Muscle of leg (tissue), 11 donors: ENCODE measurements around the gene MAPKAPK2. TPM values are rescaled to one million over a fixed set of nuclear protein-coding genes. Genes with fewer than 3 reads are reported as not detected.
A peak's percentile ranks its signal among the peaks of the same experiment; 100 is the strongest.

ENCODE experiments used
- DNase-seq: peaks from one replicate; pipeline ENCODE4 v3.0.0; 2013
- H3K27ac ChIP-seq: one replicate; pipeline ENCODE4 v1.5.1; 2013; ENCODE audit warnings: mild to moderate bottlenecking, low read length, control low read depth
- H3K27me3 ChIP-seq: one replicate; pipeline ENCODE4 v1.6.1; 2013; ENCODE audit warnings: low read length; ENCODE audit not compliant: control insufficient read depth, insufficient read depth
- H3K36me3 ChIP-seq: one replicate; pipeline ENCODE4 v1.6.1; 2013; ENCODE audit warnings: low read length; ENCODE audit not compliant: control insufficient read depth, insufficient read depth
- H3K4me1 ChIP-seq: one replicate; pipeline ENCODE4 v1.6.1; 2013; ENCODE audit warnings: low read length; ENCODE audit not compliant: control insufficient read depth, insufficient read depth
- H3K4me3 ChIP-seq: one replicate; pipeline ENCODE4 v1.5.1; 2013; ENCODE audit warnings: low read length, control low read depth
- H3K9me3 ChIP-seq: replicated peaks from 2 replicates; pipeline ENCODE4 v1.6.1; 2013; ENCODE audit warnings: low read depth, low read length; ENCODE audit not compliant: control insufficient read depth
- WGBS: methylation state at CpG from one replicate; pipeline ENCODE4 v1.1.5; 2013; ENCODE audit warnings: missing lambda C conversion rate; ENCODE audit not compliant: insufficient coverage; 5-methylcytosine and 5-hydroxymethylcytosine counted together
- polyA plus RNA-seq, 8 donors: library from polyadenylated mRNA; unstranded; fragments of 120-200 nt; gene quantifications; one replicate each; pipeline versions ENCODE4 v1.2.1 to v1.2.3, GENCODE V29; 2013; ENCODE audit warnings: inconsistent platforms in 1 of 8, low replicate concordance in 1 of 8; ENCODE audit not compliant: insufficient read length in 8 of 8, insufficient read depth in 1 of 8
- total RNA-seq: library from RNA; stranded (reverse); fragments of 120-200 nt; gene quantifications from one replicate; pipeline ENCODE4 v1.2.4, GENCODE V29; 2013

The MAPKAPK2 gene
- total and polyA plus RNA-seq, 9 donors = 39.7 to 76.6 (median 70.0) TPM

GRCh38 chr1:206647224-206647623, 37.5 kb upstream of the MAPKAPK2 start:
- Histone ChIP-seq H3K36me3 (peaks cover 14% of the 10 kb centered on the region), H3K27ac (no peak overlapping the region), H3K9me3 (no peaks in the 10 kb centered on the region), H3K27me3 (no peaks in the 10 kb centered on the region), H3K4me3 (no peak overlapping the region), H3K4me1 (no peaks in the 10 kb centered on the region)
- no peak for DNase-seq

DNA sequence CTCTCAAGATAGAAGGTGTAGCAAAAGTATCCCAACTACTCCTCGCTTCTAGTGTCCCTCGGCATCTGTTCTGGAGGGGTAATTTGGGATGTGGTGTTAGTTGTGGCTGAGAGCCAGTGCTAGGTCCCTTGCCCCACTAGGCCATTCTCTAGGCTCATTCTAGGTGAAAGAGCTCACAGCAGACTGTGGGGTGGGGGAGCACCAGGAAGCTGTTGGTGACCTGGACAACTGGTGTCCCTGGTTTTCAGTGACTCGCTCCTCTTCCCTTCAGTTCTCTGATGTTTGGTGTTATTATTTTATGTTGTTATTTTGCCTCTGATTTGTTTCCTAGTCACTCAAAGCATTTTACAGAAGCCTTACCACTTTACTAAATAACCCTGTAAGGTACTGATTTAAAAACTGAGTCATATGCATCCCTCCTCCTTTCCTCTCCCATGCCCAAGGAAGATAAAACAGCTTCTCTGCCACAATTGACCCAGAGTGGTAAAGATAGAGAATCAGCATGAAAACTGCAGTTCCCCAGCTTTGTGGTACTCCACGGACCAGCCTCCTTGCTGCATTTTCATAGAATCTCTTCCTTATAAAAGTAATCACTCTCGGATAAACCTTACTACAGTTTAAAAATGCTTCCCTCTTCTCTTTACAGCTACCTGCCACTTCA, 35.3 kb upstream of the MAPKAPK2 start:
- no peak for DNase-seq
- Histone ChIP-seq H3K4me3 (no peak overlapping the region), H3K36me3 (peaks cover 14% of the 10 kb centered on the region), H3K9me3 (no peaks in the 10 kb centered on the region), H3K27ac (peak overlapping the region; percentile 29), H3K27me3 (no peaks in the 10 kb centered on the region), H3K4me1 (peaks cover 2% of the 10 kb centered on the region)
- WGBS = 48% methylated on average over 2 of the region's 5 CpGs

DNA sequence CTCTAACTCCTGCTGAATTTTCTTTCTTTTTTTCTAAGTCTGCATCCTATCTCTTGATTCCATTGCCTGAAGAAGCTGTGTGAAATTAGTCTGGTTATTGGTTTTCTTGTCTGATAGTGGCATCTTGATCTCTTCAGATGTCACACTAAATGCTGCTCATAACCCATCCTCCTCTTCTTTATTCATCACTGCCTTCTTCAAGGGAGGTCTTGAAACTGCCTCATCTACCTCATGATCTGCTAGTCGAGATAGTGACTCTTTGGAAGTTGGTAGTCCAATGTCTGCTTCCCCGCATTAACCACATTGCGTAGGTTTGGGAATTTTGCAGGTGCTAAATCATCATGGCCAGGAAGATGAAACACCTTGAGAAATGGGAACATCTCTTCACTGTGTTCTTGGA, 33.7 kb upstream of the MAPKAPK2 start:
- DNase-seq = no peak
- no peak overlapping the region for H3K27ac ChIP-seq
- H3K4me3 ChIP-seq = no peak overlapping the region
- no CpG with 5 or more reads among the region's 3 CpGs for WGBS
- H3K9me3 ChIP-seq = no peaks in the 10 kb centered on the region
- no peaks in the 10 kb centered on the region for H3K27me3 ChIP-seq
- H3K4me1 ChIP-seq = peaks cover 15% of the 10 kb centered on the region
- H3K36me3 ChIP-seq = peaks cover 14% of the 10 kb centered on the region

DNA sequence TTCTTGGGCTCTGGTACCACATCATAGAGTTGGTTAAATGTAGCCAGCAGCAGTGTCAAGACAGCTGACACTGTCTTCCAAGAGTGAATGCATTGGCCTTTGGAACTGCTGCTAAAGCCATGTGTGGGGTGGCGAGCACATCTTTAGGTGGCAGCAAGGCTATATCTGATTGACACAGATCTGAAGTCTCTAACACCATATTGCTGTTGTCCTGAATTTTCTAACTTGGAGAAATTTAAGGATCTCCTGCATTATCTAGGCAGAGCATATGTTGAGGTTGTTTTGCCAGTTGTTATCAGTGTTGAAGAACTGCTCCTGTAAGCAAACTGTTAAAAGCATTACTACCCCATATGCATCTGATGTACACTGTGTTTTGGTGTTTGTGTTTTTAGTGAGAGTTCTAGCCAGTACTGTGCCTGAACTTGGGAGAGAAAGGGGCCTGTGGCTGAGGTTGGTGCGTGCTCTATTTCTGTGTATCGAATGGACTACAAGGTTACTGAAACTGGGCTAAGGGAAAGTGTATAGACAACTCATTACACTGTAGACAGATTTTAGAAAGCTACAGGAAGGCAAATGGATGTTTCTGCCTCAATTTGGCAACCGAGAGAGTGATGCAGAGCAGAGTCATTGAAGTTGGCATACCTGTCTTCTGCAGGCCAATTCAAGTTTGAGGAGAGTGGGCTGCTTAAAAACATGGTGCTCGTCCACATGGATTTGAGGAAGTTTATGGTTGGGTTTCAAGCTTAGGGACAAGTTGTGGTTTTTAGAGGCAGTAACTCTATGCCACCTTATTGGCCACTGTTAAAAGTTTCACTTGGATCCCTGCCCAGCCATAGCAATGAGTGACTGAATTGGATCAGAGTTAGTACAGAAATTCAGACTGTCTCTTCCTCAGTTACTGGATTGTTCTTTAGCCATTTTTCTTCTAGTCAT, 32.5 kb upstream of the MAPKAPK2 start:
- Histone ChIP-seq H3K27ac (no peak overlapping the region), H3K4me1 (peaks cover 24% of the 10 kb centered on the region), H3K4me3 (no peak overlapping the region), H3K27me3 (no peaks in the 10 kb centered on the region), H3K36me3 (peaks cover 14% of the 10 kb centered on the region), H3K9me3 (no peaks in the 10 kb centered on the region)
- WGBS = 88% methylated on average over 3 of the region's 5 CpGs
- DNase-seq = no peak

DNA sequence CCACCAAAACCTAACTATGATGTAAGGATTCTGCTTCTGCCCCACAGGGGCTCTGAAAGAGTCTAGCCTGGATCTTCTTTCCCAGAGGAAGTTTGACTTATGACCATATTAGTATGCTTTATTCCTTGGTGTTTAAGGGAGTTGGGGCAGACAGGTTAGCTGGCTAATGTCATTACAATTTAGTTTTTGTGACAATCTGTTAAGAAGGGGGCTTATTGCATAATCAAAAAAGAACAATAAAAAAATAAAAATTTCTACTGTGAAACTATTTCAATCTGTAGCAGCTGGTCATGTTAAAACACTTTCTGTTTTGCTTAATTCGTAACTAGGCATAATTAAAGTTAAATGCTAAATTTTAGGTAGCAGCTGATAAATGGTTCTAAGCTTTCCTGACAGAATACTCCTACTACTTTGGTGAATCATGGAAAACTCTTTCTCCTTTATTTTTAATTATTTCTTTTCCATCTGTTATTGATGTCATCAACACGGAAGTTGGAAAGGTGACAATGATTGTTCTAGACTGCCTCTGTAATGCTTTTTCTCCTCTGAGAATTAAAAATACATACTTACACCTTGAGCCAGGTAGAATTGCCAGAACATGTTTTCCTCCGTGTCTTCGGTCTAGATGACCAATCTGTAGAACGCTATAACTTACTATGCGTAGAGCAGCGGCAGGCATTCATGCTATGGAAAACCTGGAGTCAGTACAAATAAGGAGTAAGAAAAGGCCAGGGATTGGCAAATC, 30.8 kb upstream of the MAPKAPK2 start:
- Histone ChIP-seq H3K27ac (peak overlapping the region; percentile 45), H3K9me3 (no peaks in the 10 kb centered on the region), H3K27me3 (no peaks in the 10 kb centered on the region), H3K36me3 (peaks cover 2% of the 10 kb centered on the region), H3K4me1 (peaks cover 40% of the 10 kb centered on the region), H3K4me3 (no peak overlapping the region)
- peak; percentile 42 for DNase-seq
- no CpG with 5 or more reads among the region's 7 CpGs for WGBS

DNA sequence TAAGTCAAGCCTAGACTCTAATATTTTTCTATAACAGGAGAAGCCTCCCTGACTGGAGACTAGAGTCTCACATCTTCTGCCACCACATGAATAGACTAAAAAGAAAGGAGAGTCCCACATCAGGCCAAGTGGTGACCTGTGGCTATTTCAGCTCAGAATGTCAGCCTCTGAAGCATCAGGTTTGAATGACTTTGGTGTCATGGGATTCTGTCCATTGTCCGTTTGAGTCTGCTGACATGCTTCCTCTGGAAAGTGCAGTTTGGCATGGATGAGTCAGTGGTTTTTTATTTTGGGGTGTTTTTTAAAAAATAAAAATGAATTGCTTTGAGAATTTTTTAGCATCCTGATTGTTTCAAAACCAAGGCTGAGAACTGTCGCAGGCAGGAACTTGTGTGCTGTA, 29.9 kb upstream of the MAPKAPK2 start:
- Histone ChIP-seq H3K9me3 (no peaks in the 10 kb centered on the region), H3K4me1 (peaks cover 50% of the 10 kb centered on the region), H3K27me3 (no peaks in the 10 kb centered on the region), H3K4me3 (no peak overlapping the region), H3K36me3 (peaks cover 2% of the 10 kb centered on the region), H3K27ac (peak overlapping the region; percentile 78)
- WGBS = 33% methylated on average over 2 of the region's 2 CpGs
- DNase-seq = peak; percentile 25

GRCh38 chr1:206655471-206655882, 29.2 kb upstream of the MAPKAPK2 start:
- H3K27me3 ChIP-seq = no peaks in the 10 kb centered on the region
- no peaks in the 10 kb centered on the region for H3K9me3 ChIP-seq
- 56% methylated on average over 1 of the region's 4 CpGs for WGBS
- H3K4me1 ChIP-seq = peaks cover 56% of the 10 kb centered on the region
- H3K27ac ChIP-seq = peak overlapping the region; percentile 78
- peaks cover 2% of the 10 kb centered on the region for H3K36me3 ChIP-seq
- no peak for DNase-seq
- no peak overlapping the region for H3K4me3 ChIP-seq

DNA sequence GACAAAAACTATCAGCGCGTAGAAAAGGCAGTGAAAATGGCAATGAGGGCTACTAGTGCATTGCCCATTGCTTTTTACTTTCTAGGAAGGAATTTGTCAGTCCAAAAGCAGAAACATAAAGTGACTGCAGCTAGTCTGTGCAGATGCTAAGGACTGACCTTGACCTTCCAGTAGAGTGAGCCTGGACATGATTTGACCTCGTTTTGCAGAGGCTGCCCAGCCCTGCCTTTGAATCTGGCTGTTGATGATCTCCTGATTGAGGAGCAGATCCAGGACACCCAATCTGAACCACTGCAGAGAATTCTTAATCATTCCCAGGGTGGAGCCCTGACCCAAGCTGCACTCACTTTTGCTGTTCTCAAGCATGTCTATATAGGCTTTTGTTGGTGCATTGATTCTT, 27.8 kb upstream of the MAPKAPK2 start:
- no peak overlapping the region for H3K4me3 ChIP-seq
- peak overlapping the region; percentile 0 for H3K27ac ChIP-seq
- H3K9me3 ChIP-seq = no peaks in the 10 kb centered on the region
- no peaks in the 10 kb centered on the region for H3K27me3 ChIP-seq
- no peak for DNase-seq
- WGBS = 82% methylated on average over 3 of the region's 3 CpGs
- H3K36me3 ChIP-seq = no peaks in the 10 kb centered on the region
- peaks cover 59% of the 10 kb centered on the region for H3K4me1 ChIP-seq

GRCh38 chr1:206657751-206658150, 27.0 kb upstream of the MAPKAPK2 start:
- Histone ChIP-seq H3K27ac (peak overlapping the region; percentile 90), H3K27me3 (no peaks in the 10 kb centered on the region), H3K4me1 (peaks cover 59% of the 10 kb centered on the region), H3K36me3 (no peaks in the 10 kb centered on the region), H3K4me3 (no peak overlapping the region), H3K9me3 (no peaks in the 10 kb centered on the region)
- peak; percentile 70 for DNase-seq
- 21% methylated on average over 4 of the region's 6 CpGs for WGBS
